Gastroesophageal sphincter (tissue), 4 donors: ENCODE measurements around the gene ARHGEF2. TPM values are rescaled to one million over a fixed set of nuclear protein-coding genes. Genes with fewer than 3 reads are reported as not detected.

Experiments used
- ATAC-seq: fragments of 150-250 bp; one replicate; pipeline ENCODE4 v1.9.1; 2016; ENCODE audit warnings: mild to moderate bottlenecking, moderate library complexity
- H3K27ac ChIP-seq, 4 donors: fragments of 200-600 bp; sonication (generic) in 3 of 4; 1 replicate in 3 of 4; 2 replicates in 1 of 4; pipeline ENCODE4 v1.5.1; 2016 to 2019
- H3K27me3 ChIP-seq: fragments of 200-600 bp; sonication (generic); one replicate; pipeline ENCODE4 v1.5.1; 2019
- H3K36me3 ChIP-seq, 2 donors: fragments of 200-600 bp; sonication (generic); one replicate each; pipeline ENCODE4 v1.5.1; 2019; ENCODE audit warnings: control low read depth in 1 of 2
- H3K4me1 ChIP-seq, 3 donors: fragments of 200-600 bp; sonication (generic); 1 replicate in 2 of 3; 2 replicates in 1 of 3; pipeline ENCODE4 v1.5.1; 2016 to 2019; ENCODE audit warnings: control low read depth in 2 of 3
- H3K4me3 ChIP-seq, 2 donors: fragments of 200-600 bp; sonication (generic); one replicate each; pipeline ENCODE4 v1.5.1; 2019; ENCODE audit warnings: mild to moderate bottlenecking in 1 of 2, moderate library complexity in 1 of 2
- H3K9me3 ChIP-seq, 3 donors: fragments of 200-600 bp; sonication (generic); one replicate each; pipeline ENCODE4 v1.5.1; 2017 to 2019; ENCODE audit warnings: control low read depth in 2 of 3
- EP300 ChIP-seq: sonication (generic); formaldehyde crosslinking; IDR thresholded peaks from one replicate; pipeline ENCODE4 v1.6.1; 2017; ENCODE audit warnings: antibody characterized with exemption, mild to moderate bottlenecking
- POLR2A ChIP-seq, 2 donors: fragments of 450-650 bp; IDR thresholded peaks; one replicate each; pipeline ENCODE4 v1.6.1; 2017; ENCODE audit warnings: antibody characterized with exemption in 2 of 2, mild to moderate bottlenecking in 2 of 2, moderate library complexity in 1 of 2
- POLR2AphosphoS5 ChIP-seq: sonication (generic); formaldehyde crosslinking; IDR thresholded peaks from one replicate; pipeline ENCODE4 v1.6.1; 2017; ENCODE audit warnings: antibody characterized with exemption
- WGBS, 2 donors: methylation state at CpG; one replicate each; pipeline ENCODE4 v1.1.5; 2018; ENCODE audit warnings: low coverage in 1 of 2; 5-methylcytosine and 5-hydroxymethylcytosine counted together
- total RNA-seq, 4 donors: library from RNA; depleted of rRNA; stranded (reverse); fragments of >200 nt; gene quantifications; one replicate each; pipeline ENCODE4 v1.1.0, GENCODE V29; 2016
- TF ChIP-seq, protein P1 (sequence below), 4 experiments: fragments of 200-600 bp in 2 of 4; fragments of 450-650 bp in 2 of 4; sonication (generic) in 1 of 4; IDR thresholded peaks; one replicate each; pipeline ENCODE4 v1.5.1; 2017 to 2019; ENCODE audit warnings: antibody characterized with exemption in 4 of 4, mild to moderate bottlenecking in 2 of 4, moderate library complexity in 2 of 4

Gene ARHGEF2
- total RNA-seq, 4 donors from 2014 or later, result 69.7 to 94.0 (median 82.6) TPM

DNA sequence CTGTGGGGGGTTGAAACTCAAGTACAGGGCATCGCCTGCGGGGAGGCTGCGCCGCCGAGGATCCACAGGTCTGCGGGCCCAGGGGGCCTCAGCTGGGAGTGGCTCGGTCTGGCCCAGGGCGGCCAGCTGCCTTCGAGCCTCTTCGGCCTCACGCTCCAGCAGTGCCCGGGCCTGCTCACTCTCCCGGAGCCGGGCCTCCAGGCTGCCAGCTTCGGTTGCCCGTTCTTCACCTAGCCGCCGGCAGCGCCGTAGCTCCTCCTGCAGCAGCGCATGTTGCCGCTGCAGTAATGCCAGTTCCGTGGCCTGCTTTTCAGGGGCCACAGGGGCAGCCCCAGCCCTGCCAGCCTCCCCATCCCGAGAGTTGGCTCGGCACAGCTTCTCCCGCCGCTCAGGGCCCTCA, 27.5 kb downstream of the ARHGEF2 start:
- Histone ChIP-seq H3K4me1 (peaks cover 0 to 6% (median 2%) of the 10 kb centered on the region in 3 donors), H3K9me3 (no peaks in the 10 kb centered on the region), H3K27ac (no peak overlapping the region), H3K36me3 (peaks cover 11 to 99% of the 10 kb centered on the region in 2 donors), H3K4me3 (no peak overlapping the region), H3K27me3 (no peaks in the 10 kb centered on the region)
- no peak for ATAC-seq
- no peak for TF ChIP-seq POLR2A (IDR thresholded peaks at IDR 0.05)
- TF ChIP-seq POLR2AphosphoS5, result no peak
- TF ChIP-seq, protein P1, sequence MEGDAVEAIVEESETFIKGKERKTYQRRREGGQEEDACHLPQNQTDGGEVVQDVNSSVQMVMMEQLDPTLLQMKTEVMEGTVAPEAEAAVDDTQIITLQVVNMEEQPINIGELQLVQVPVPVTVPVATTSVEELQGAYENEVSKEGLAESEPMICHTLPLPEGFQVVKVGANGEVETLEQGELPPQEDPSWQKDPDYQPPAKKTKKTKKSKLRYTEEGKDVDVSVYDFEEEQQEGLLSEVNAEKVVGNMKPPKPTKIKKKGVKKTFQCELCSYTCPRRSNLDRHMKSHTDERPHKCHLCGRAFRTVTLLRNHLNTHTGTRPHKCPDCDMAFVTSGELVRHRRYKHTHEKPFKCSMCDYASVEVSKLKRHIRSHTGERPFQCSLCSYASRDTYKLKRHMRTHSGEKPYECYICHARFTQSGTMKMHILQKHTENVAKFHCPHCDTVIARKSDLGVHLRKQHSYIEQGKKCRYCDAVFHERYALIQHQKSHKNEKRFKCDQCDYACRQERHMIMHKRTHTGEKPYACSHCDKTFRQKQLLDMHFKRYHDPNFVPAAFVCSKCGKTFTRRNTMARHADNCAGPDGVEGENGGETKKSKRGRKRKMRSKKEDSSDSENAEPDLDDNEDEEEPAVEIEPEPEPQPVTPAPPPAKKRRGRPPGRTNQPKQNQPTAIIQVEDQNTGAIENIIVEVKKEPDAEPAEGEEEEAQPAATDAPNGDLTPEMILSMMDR (IDR thresholded peaks at IDR 0.05), result no peak
- TF ChIP-seq EP300, result no peak
- 88 to 100% methylated on average over 1 to 7 of the region's 27 CpGs for WGBS, 2 donors

DNA sequence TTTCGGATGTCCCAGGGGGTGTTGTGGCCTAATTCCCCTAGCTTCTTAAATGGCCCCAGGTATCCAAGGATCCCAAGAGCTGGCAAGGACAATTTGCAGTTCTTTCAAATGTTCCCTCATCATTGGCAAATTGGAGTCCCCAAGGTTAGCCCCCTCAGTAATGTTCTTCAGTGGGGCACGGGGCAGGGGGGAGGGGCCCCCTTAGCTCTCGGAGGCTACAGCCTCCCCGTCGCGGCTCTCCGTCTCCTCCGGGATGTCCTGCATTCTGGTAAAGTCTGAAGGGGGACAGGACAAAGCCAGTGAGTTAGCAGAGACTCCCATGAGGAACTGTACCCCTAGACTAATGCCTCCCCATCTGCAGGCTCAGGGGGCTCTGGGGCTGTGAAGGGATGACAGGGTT, 30.6 kb downstream of the ARHGEF2 start:
- Histone ChIP-seq H3K36me3 (peaks cover 10 to 68% of the 10 kb centered on the region in 2 donors), H3K9me3 (no peaks in the 10 kb centered on the region), H3K27me3 (no peaks in the 10 kb centered on the region), H3K27ac (no peak overlapping the region), H3K4me1 (peaks cover 0 to 31% (median 13%) of the 10 kb centered on the region in 3 donors), H3K4me3 (no peak overlapping the region)
- WGBS, 2 donors, result 69% methylated on average over 6 of the region's 8 CpGs; no CpG with 5 or more reads in 1 of the 2 donors
- no peak for ATAC-seq
- no peak for TF ChIP-seq POLR2AphosphoS5
- TF ChIP-seq POLR2A (IDR thresholded peaks at IDR 0.05), result no peak
- TF ChIP-seq, protein P1 (IDR thresholded peaks at IDR 0.05), result no peak
- no peak for TF ChIP-seq EP300

DNA sequence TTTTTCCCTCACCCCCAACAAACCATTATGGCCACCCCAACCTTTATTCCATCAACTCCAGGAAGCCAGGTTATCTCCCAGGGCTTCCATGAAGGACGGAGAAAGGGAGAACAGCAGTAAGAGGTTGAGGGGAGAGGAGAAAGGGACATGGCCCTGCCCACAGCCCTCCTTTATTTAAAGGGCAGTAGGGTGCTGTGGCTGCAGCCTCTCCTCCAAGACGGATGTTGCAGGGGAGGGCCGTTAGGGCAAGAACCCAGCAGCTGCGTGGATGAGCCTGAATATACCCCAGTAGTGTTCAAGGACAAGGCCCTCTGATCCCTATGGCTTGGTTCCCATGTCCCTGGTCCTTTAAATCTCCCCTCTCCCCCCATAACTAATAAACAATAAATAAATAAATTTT, 31.1 kb downstream of the ARHGEF2 start:
- H3K9me3 ChIP-seq, result no peaks in the 10 kb centered on the region
- WGBS, 2 donors, result 45% methylated on average over 4 of the region's 4 CpGs; no CpG with 5 or more reads in 1 of the 2 donors
- H3K4me3 ChIP-seq, result no peak overlapping the region
- peaks cover 5 to 64% of the 10 kb centered on the region in 2 donors for H3K36me3 ChIP-seq
- peak overlapping the region in 1 of 4 donors; percentile 42 for H3K27ac ChIP-seq
- ATAC-seq, result no peak
- TF ChIP-seq EP300, result no peak
- TF ChIP-seq, protein P1 (IDR thresholded peaks at IDR 0.05), result no peak
- no peak for TF ChIP-seq POLR2A (IDR thresholded peaks at IDR 0.05)
- no peak for TF ChIP-seq POLR2AphosphoS5
- peaks cover 0 to 35% (median 13%) of the 10 kb centered on the region in 3 donors for H3K4me1 ChIP-seq
- no peaks in the 10 kb centered on the region for H3K27me3 ChIP-seq

DNA sequence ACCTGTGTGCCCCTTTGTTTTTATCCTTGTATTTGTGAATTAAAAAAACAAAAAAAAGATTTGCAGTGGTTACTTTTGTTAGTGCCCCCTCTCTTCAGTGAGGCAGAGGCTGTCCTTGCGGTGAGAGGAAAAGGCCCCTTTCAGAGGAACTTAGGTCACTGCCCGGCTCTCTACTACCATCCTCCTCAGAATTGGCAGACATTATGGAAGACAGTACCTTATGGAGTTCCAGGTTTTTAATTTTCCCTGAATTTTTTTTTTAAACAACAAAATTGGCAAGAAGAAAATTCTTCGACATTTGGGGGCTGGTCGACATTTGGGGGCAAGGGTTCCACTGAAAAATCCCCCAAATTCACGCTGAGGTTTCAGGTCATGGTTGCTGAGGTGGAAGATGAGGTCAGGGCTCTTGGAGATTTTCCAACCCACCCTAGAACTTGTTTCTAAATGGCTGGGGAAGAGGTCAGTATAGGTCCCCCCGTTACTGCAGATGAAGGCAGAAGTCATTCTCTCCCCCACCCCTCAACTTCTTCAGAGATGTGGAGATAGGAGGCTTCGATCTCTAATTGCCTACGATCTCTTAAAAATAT, 31.6 kb downstream of the ARHGEF2 start:
- 65 to 73% methylated on average over 5 to 6 of the region's 8 CpGs for WGBS, 2 donors
- ATAC-seq, result no peak
- no peaks in the 10 kb centered on the region for H3K27me3 ChIP-seq
- H3K9me3 ChIP-seq, result no peaks in the 10 kb centered on the region
- no peak overlapping the region for H3K4me3 ChIP-seq
- TF ChIP-seq POLR2AphosphoS5, result no peak
- TF ChIP-seq POLR2A (IDR thresholded peaks at IDR 0.05), result no peak
- no peak for TF ChIP-seq EP300
- peak overlapping the region in 3 of 4 donors; percentile 25 to 55 (median 42) for H3K27ac ChIP-seq
- H3K36me3 ChIP-seq, result peaks cover under 1 to 58% of the 10 kb centered on the region in 2 donors
- peaks cover 0 to 41% (median 17%) of the 10 kb centered on the region in 3 donors for H3K4me1 ChIP-seq

DNA sequence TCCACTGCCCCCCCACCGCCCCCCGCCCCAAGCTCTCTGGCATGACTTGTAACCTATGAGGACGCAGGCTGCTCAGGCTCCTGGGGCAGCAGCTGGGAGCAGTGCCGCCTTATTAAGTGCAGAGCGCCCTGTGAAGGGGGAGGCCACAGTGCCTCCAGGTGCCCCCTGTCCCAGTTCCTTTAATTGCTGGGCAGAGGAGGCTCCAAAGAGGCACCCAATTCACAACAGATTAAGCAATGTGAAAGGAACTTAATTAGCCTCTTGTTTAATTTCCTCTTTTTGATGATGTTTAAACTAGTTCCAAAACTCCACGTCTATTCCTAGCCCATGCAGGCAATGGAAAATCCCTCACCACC, 33.9 kb downstream of the ARHGEF2 start:
- no peaks in the 10 kb centered on the region for H3K9me3 ChIP-seq
- no peak overlapping the region for H3K4me3 ChIP-seq
- peaks cover 0 to 64% (median 27%) of the 10 kb centered on the region in 3 donors for H3K4me1 ChIP-seq
- peaks cover 0 to 35% of the 10 kb centered on the region in 2 donors for H3K36me3 ChIP-seq
- H3K27ac ChIP-seq, result peak overlapping the region in 3 of 4 donors; percentile 7 to 55 (median 55)
- H3K27me3 ChIP-seq, result no peaks in the 10 kb centered on the region
- TF ChIP-seq EP300, result no peak
- TF ChIP-seq, protein P1 (IDR thresholded peaks at IDR 0.05), result no peak
- no peak for TF ChIP-seq POLR2A (IDR thresholded peaks at IDR 0.05)
- ATAC-seq, result no peak
- WGBS, 2 donors, result 52% methylated on average over 6 of the region's 6 CpGs; no CpG with 5 or more reads in 1 of the 2 donors
